GM10248 (cell line): Measurements from ENCODE around the gene WSB2.
"Not testable (repeated sequence)": the region's sequence is repeated elsewhere in the genome, so short reads cannot be mapped to it uniquely, and the experiment has no call there.

Source experiments
- CTCF ChIA-PET: fragments of 300-600 bp; sonication (Branson Sonifier 250); formaldehyde crosslinking; extraction: SDS; loops from one replicate; lab custom pipeline; 2021; ENCODE audit warnings: antibody characterized with exemption; lab: Yijun Ruan, JAX
- POLR2A ChIA-PET: fragments of 350-650 bp; sonication (Branson Sonifier 250); formaldehyde crosslinking; extraction: SDS; loops from one replicate; lab custom pipeline; 2020; ENCODE audit warnings: antibody characterized with exemption; lab: Yijun Ruan, JAX
- DNase-seq: peaks from one replicate; pipeline ENCODE4 v3.0.0; 2012; ENCODE audit errors: extremely low spot score
- TF ChIP-seq, protein P1 (sequence below): IDR thresholded peaks from 2 replicates; pipeline ENCODE4 v1.5.1; 2012; ENCODE audit warnings: mild to moderate bottlenecking, low read depth; ENCODE audit errors: extremely low read depth, missing control alignments, control extremely low read depth

Gene WSB2

DNA sequence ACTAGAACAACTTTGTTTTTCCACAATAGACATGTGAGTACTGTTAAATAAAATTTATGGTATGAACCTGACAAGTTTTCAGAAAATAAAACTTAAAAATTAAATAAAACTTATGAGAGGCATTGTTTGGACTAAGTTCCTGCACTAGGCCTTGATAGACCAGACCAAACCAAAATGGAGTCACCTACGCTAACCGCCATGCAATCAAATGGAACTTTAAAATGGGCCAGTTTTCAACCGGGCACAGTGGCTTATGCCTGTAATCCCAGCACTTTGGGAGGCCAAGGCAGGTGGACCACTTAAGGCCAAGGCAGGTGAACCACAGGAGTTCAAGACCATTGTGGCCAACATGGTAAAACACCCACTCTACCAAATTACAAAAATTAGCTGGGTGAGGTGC lies 49.6 kb downstream of the WSB2 start:
- POLR2A ChIA-PET: no interaction called here
- TF ChIP-seq, protein P1, sequence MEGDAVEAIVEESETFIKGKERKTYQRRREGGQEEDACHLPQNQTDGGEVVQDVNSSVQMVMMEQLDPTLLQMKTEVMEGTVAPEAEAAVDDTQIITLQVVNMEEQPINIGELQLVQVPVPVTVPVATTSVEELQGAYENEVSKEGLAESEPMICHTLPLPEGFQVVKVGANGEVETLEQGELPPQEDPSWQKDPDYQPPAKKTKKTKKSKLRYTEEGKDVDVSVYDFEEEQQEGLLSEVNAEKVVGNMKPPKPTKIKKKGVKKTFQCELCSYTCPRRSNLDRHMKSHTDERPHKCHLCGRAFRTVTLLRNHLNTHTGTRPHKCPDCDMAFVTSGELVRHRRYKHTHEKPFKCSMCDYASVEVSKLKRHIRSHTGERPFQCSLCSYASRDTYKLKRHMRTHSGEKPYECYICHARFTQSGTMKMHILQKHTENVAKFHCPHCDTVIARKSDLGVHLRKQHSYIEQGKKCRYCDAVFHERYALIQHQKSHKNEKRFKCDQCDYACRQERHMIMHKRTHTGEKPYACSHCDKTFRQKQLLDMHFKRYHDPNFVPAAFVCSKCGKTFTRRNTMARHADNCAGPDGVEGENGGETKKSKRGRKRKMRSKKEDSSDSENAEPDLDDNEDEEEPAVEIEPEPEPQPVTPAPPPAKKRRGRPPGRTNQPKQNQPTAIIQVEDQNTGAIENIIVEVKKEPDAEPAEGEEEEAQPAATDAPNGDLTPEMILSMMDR: no peak
- CTCF ChIA-PET: no interaction called here
- no peak for DNase-seq

DNA sequence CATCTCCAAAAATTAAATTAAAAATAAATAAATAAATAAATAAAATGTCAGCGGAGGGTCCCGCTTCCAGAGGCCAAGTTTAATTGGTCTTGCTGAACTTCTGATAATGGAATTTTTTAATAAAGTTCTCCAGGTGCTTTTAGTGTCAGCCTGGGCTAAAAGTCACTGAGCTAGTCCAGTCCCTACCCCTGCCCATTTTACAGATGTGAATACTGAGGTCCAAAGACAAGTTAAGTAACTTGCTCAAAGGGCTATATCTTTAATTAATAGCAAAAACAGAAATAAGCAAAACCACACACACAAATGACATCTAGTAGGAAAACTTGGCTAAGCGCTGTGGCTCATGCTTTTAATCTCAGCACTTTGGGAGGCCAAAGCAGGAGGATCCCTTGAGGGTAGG lies 50.1 kb downstream of the WSB2 start:
- CTCF ChIA-PET: no interaction called here
- POLR2A ChIA-PET: no interaction called here
- TF ChIP-seq, protein P1: no peak
- DNase-seq: no peak

DNA sequence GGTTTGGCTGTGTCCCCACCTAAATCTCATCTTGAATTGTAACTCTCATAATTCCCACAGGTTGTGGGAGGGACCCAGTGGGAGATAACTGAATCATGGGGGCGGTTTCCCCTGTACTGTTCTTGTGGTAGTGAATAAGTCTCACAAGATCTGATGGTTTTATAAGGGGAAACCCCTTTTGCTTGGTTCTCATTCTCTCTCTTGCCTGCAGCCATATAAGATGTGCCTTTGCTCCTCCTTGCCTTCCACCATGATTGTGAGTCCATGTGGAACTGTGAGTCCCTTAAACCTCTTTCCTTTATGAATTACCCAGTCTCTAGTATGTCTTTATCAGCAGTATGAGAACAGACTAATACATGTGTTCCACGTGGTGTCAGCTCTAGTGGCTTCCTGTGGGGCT lies 61.2 kb downstream of the WSB2 start:
- POLR2A ChIA-PET, CTCF ChIA-PET, DNase-seq: not testable (repeated sequence)

- TF ChIP-seq, protein P1: no peak
- ChIA-PET POLR2A (no interaction called here), CTCF (no interaction called here)
- no peak for DNase-seq
Measured at GRCh38 chr12:117998719-117999118, 62.3 kb downstream of the WSB2 start.

DNA sequence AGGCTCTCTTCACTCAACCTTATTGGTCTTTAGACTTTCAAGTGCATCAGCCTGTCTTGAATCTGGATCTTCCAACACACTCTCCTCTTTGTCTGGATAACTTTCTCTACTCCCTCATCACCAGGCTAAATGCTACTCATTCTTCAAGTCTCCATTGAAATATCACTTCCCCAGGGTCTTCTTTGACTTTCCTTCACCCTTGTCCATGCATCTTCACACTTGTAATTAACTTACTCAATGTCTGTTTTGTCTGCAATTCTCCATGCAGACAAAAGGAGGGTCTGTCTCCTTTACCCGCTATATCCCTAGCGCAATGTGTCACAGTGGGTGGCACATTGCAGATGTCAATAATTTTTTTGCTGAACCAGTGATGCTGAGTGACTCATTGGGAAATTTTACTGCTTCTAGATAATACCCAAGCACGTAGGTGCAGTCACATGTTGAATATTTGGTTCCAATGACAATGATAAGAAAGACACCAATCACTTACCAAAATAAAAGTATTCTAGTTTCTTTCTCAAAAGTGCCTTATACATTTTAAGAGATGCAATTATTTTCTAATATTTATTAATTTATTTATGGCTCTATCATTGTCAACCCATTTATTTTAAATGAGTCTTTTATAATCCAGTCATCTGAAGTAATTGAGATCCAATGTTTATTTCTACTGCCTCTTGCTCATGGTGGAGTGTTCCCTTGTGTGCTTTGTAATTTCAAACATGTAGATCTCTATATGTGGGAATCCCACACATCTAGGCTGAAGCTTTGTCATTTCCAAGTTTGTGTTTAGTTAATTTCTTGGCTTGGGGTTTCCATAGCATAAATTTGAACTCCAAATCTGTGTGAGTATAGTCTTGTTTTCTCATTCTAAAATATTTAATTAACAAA lies 66.2 kb downstream of the WSB2 start:
- DNase-seq: no peak
- ChIA-PET POLR2A (no interaction called here), CTCF (no interaction called here)
- TF ChIP-seq, protein P1: no peak

DNA sequence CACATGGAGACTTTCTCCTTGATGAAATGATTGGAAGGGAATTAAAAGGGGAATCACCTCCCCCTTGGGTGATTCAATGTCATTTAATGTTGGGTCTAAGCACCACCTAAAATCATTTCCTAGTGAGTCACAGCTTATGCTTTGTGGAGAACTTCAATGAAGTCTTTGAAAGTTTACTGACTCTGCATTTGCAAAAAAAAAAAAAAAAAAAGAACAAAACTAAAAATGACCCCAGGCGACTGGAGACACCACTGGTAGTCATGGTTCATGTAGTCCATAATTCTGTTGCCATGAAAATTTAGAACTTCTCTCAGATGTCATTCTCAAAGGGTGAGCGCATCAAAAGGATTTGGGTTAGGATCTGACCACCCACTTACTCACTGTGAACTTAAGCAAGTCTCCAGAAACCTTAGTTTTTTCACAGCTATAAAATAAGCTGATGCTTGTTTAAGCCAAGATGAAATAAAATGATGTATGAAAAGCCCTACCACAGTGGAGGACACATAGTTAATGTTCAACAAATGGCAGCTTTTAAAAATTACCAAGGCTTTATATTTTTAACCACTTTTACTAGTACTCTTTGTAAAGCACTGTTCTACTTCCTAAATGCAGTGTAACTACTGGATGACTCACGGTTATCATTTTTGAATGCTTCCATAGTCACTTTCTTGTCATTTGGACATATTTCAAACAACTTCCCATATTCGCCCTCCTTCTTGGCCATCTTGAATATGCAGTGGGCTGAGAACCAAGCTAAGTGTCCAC lies 74.1 kb downstream of the WSB2 start:
- no peak for DNase-seq
- ChIA-PET POLR2A (no interaction called here), CTCF (no interaction called here)
- TF ChIP-seq, protein P1: no peak

GRCh38 chr12:117985182-117985581 lies 75.8 kb downstream of the WSB2 start:
- CTCF ChIA-PET: interaction anchor here (1.2 to 1.4 kb wide), 2 partner anchors 11 to 128 kb away, joined by 3 read pairs; no protein-coding TSS in a partner anchor

More at GRCh38 chr12:117985182-117985581, 75.8 kb downstream of the WSB2 start:
- DNase-seq: no peak
- TF ChIP-seq, protein P1: no peak
- POLR2A ChIA-PET: no interaction called here
